Neural cell (in vitro differentiated cells): ENCODE results near the gene CROCC. TPM values are rescaled to one million over a fixed set of nuclear protein-coding genes. Genes with fewer than 3 reads are reported as not detected.
"Not testable (repeated sequence)": the region's sequence is repeated elsewhere in the genome, so short reads cannot be mapped to it uniquely, and the experiment has no call there.

ENCODE experiments used
- H2AFZ ChIP-seq: fragments of 200-600, 300-800 bp; sonication (generic), shearing (Covaris generic); 2 replicates; pipeline ENCODE4 v1.6.0; 2014; ENCODE audit warnings: low read depth, mild to moderate bottlenecking, antibody characterized with exemption, low read length, moderate library complexity
- H3F3A ChIP-seq: fragments of 200-600 bp; shearing (Covaris generic); 2 replicates; pipeline ENCODE4 v1.6.1; 2016; ENCODE audit warnings: mild to moderate bottlenecking, moderate library complexity, mixed read lengths, antibody characterized with exemption, low read length; ENCODE audit not compliant: insufficient read depth, poor library complexity, severe bottlenecking
- H3K27ac ChIP-seq: fragments of 200-600, 300-800 bp; sonication (generic), shearing (Covaris generic); 2 replicates; pipeline ENCODE4 v1.5.1; 2014; ENCODE audit warnings: mild to moderate bottlenecking, low read length, moderate library complexity
- H3K27me3 ChIP-seq: fragments of 300-800, 200-600 bp; sonication (generic), shearing (Covaris generic); 2 replicates; pipeline ENCODE4 v1.6.0; 2014; ENCODE audit warnings: mild to moderate bottlenecking, low read depth, low read length, moderate library complexity; ENCODE audit not compliant: insufficient read depth
- H3K36me3 ChIP-seq: fragments of 300-800, 200-600 bp; sonication (generic), shearing (Covaris generic); 2 replicates; pipeline ENCODE4 v1.5.1; 2014; ENCODE audit warnings: mild to moderate bottlenecking, antibody characterized with exemption, low read length, moderate library complexity; ENCODE audit not compliant: insufficient read depth
- H3K4me2 ChIP-seq: fragments of 300-800, 200-600 bp; sonication (generic), shearing (Covaris generic); 2 replicates; pipeline ENCODE4 v1.6.0; 2014; ENCODE audit warnings: mild to moderate bottlenecking, low read length
- H3K4me3 ChIP-seq: fragments of 300-800, 200-600 bp; sonication (generic), shearing (Covaris generic); 2 replicates; pipeline ENCODE4 v1.5.1; 2014; ENCODE audit warnings: mild to moderate bottlenecking, low read length, moderate library complexity
- H3K79me2 ChIP-seq: fragments of 200-600 bp; shearing (Covaris generic); replicated peaks from 2 replicates; pipeline ENCODE4 v1.6.0; 2014; ENCODE audit warnings: mild to moderate bottlenecking, low read length, moderate library complexity; ENCODE audit not compliant: insufficient read depth
- H3K9ac ChIP-seq: fragments of 300-800, 200-600 bp; sonication (generic), shearing (Covaris generic); 2 replicates; pipeline ENCODE4 v1.6.1; 2016; ENCODE audit warnings: mild to moderate bottlenecking, low read length, mixed read lengths
- H3K9me2 ChIP-seq: fragments of 200-600 bp; shearing (Covaris generic); 2 replicates; pipeline ENCODE4 v1.6.1; 2016; ENCODE audit warnings: mild to moderate bottlenecking, low read length, mixed read lengths; ENCODE audit not compliant: insufficient read depth
- H3K9me3 ChIP-seq: fragments of 200-600, 300-800 bp; sonication (generic), shearing (Covaris generic); 2 replicates; pipeline ENCODE4 v1.6.1; 2016; ENCODE audit warnings: mild to moderate bottlenecking, mixed run types, low read length, moderate library complexity, mixed read lengths
- H4K20me1 ChIP-seq: fragments of 200-600 bp; shearing (Covaris generic); 2 replicates; pipeline ENCODE4 v1.6.1; 2016; ENCODE audit warnings: mild to moderate bottlenecking, mixed run types; ENCODE audit not compliant: insufficient read depth
- EP300 ChIP-seq: fragments of 450-650 bp; conservative IDR thresholded peaks from 2 replicates; pipeline ENCODE4 v1.6.1; 2014; ENCODE audit warnings: antibody characterized with exemption, mild to moderate bottlenecking, moderate library complexity; ENCODE audit not compliant: poor library complexity, severe bottlenecking
- EZH2 ChIP-seq: fragments of 200-600, 300-800 bp; shearing (Covaris generic), sonication (generic); IDR thresholded peaks from 2 replicates; pipeline ENCODE4 v1.6.1; 2014; ENCODE audit warnings: antibody characterized with exemption, low read length, borderline replicate concordance, mild to moderate bottlenecking; ENCODE audit not compliant: insufficient read depth, poor library complexity, severe bottlenecking
- MXI1 ChIP-seq: fragments of 450-650 bp; conservative IDR thresholded peaks from 2 replicates; pipeline ENCODE4 v1.6.1; 2014; ENCODE audit warnings: antibody characterized with exemption, mild to moderate bottlenecking; ENCODE audit not compliant: poor library complexity, severe bottlenecking
- POLR2AphosphoS5 ChIP-seq: IDR thresholded peaks from 2 replicates; pipeline ENCODE4 v1.6.1; 2012
- RAD21 ChIP-seq: fragments of 450-650 bp; conservative IDR thresholded peaks from 2 replicates; pipeline ENCODE4 v1.6.1; 2014; ENCODE audit warnings: antibody characterized with exemption, mild to moderate bottlenecking, moderate library complexity
- REST ChIP-seq: IDR thresholded peaks from 2 replicates; pipeline ENCODE4 v1.6.1; 2012; ENCODE audit warnings: borderline replicate concordance
- SMC3 ChIP-seq: fragments of 450-650 bp; conservative IDR thresholded peaks from 2 replicates; pipeline ENCODE4 v1.6.1; 2014; ENCODE audit warnings: antibody characterized with exemption, mild to moderate bottlenecking, moderate library complexity; ENCODE audit not compliant: poor library complexity
- TAF1 ChIP-seq: IDR thresholded peaks from 2 replicates; pipeline ENCODE4 v1.6.1; 2012; ENCODE audit warnings: low read depth
- polyA plus RNA-seq: library from polyadenylated mRNA; depleted of rRNA; stranded (reverse); fragments of >200 nt; gene quantifications from 2 replicates; pipeline ENCODE4 v1.2.3, GENCODE V29; 2014
- TF ChIP-seq, protein P1 (sequence below): fragments of 450-650 bp; IDR thresholded peaks from 2 replicates; pipeline ENCODE4 v1.5.1; 2014; ENCODE audit warnings: antibody characterized with exemption, mild to moderate bottlenecking, moderate library complexity; ENCODE audit not compliant: poor library complexity, severe bottlenecking

The CROCC gene
- polyA plus RNA-seq, 1 donor from 2014 or later, result 26.3 TPM

DNA sequence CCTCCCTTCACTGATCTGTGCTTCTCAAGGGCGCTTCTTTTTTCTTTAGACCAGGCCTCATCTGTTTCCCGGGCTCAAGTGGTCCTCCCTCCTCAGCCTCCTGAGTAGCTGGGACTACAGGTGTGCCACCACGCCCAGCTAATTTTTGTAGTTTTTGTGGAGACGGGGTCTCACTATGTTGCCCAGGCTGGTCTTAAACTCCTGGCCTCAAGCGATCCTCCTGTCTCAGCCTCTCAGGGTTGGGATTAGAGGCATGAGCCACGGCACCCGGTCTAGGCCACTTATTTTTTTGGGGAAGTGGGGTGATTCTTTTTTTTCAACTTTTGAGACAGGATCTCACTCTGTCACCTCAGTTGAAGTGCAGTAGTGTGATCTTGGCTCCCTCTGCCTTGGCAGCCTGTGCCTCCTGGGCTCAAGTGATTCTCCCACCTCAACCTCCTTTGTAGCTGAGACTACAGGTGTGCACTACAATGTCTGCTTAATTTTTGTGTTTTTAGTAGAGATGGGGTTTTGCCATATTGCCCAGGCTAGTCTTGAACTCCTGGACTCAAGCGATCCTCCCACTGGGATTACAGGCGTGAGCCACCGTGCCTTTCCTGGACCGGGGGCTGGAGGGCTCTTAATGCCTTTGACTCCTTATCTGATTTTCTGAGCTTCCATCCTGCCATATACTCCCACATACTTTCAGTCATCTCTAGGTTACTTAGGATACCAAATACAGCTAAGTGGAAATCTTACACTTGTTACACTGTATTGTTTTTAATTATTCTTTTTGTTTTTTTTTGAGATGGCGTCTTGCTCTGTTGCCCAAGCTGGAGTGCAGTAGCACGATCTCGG is 39.8 kb downstream of the CROCC start:
- Histone ChIP-seq H3K4me2 (no peak overlapping the region), H3K9me2 (no peaks in the 10 kb centered on the region), H2AFZ (no peak overlapping the region), H3K27me3 (no peaks in the 10 kb centered on the region), H3F3A (no peaks in the 10 kb centered on the region), H3K9me3 (no peaks in the 10 kb centered on the region), H3K79me2 (no peaks in the 10 kb centered on the region), H4K20me1 (no peaks in the 10 kb centered on the region), H3K27ac (no peak overlapping the region), H3K9ac (peak overlapping the region; percentile 9), H3K4me3 (peak overlapping the region; percentile 33), H3K36me3 (no peaks in the 10 kb centered on the region)
- TF ChIP-seq MXI1, result no peak
- no peak for TF ChIP-seq REST
- TF ChIP-seq EP300, result no peak
- TF ChIP-seq, protein P1, sequence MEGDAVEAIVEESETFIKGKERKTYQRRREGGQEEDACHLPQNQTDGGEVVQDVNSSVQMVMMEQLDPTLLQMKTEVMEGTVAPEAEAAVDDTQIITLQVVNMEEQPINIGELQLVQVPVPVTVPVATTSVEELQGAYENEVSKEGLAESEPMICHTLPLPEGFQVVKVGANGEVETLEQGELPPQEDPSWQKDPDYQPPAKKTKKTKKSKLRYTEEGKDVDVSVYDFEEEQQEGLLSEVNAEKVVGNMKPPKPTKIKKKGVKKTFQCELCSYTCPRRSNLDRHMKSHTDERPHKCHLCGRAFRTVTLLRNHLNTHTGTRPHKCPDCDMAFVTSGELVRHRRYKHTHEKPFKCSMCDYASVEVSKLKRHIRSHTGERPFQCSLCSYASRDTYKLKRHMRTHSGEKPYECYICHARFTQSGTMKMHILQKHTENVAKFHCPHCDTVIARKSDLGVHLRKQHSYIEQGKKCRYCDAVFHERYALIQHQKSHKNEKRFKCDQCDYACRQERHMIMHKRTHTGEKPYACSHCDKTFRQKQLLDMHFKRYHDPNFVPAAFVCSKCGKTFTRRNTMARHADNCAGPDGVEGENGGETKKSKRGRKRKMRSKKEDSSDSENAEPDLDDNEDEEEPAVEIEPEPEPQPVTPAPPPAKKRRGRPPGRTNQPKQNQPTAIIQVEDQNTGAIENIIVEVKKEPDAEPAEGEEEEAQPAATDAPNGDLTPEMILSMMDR, result no peak
- TF ChIP-seq RAD21, result no peak
- TF ChIP-seq EZH2, result no peak
- TF ChIP-seq SMC3, result no peak
- TF ChIP-seq TAF1, result no peak
- no peak for TF ChIP-seq POLR2AphosphoS5

DNA sequence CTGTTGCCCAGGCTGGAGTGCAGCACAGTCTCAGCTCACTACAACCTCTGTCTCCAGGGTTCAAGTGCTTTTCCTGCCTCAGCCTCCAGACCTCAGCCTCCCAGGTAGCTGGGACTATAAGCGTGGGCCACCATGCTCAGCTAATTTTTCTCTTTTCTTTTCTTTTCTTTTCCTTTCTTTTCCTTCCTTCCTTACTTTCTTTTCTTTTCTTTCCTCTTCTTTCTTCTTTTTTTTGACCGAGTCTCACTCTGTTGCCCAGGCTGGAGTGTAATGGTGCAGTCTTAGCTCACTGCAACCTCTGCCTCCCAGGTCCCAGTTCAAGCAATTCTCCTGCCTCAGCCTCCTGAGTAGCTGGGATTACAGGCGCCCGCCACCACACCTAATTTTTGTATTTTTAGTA is 42.4 kb downstream of the CROCC start:
- not testable (repeated sequence) for H3K27me3 ChIP-seq, H2AFZ ChIP-seq, H3K36me3 ChIP-seq, H3F3A ChIP-seq, H3K4me2 ChIP-seq, H4K20me1 ChIP-seq, H3K4me3 ChIP-seq, H3K9ac ChIP-seq, H3K9me2 ChIP-seq, H3K79me2 ChIP-seq, H3K9me3 ChIP-seq, H3K27ac ChIP-seq
